MG63 (cell line): ENCODE data around the gene ZDHHC11B. TPM values are rescaled to one million over a fixed set of nuclear protein-coding genes. Genes with fewer than 3 reads are reported as not detected.

Experiments used
- DNase-seq: peaks from one replicate; pipeline ENCODE4 v3.0.0-alpha.2; 2020
- H3K27me3 ChIP-seq: fragments of 250-450 bp; sonication (Bioruptor Pico); 2 replicates; pipeline ENCODE4 v1.5.1; 2020; ENCODE audit warnings: mild to moderate bottlenecking, moderate library complexity
- H3K36me3 ChIP-seq: fragments of 250-450 bp; sonication (Bioruptor Pico); 2 replicates; pipeline ENCODE4 v1.5.1; 2020; ENCODE audit warnings: mild to moderate bottlenecking, moderate library complexity
- H3K4me3 ChIP-seq: fragments of 250-450 bp; sonication (Bioruptor Pico); 2 replicates; pipeline ENCODE4 v1.5.1; 2020; ENCODE audit warnings: mild to moderate bottlenecking, moderate library complexity
- H3K9me3 ChIP-seq: fragments of 250-450 bp; sonication (Bioruptor Pico); 2 replicates; pipeline ENCODE4 v1.5.1; 2020; ENCODE audit warnings: mild to moderate bottlenecking, moderate library complexity
- total RNA-seq: library from RNA; depleted of rRNA; stranded (reverse); fragments of >200 nt; shearing (Covaris generic); gene quantifications from 2 replicates; pipeline ENCODE4 v1.2.3, GENCODE V29; 2014; ENCODE audit warnings: low replicate concordance

Gene ZDHHC11B
- total RNA-seq, 1 experiment from 2014 or later: not detected

DNA sequence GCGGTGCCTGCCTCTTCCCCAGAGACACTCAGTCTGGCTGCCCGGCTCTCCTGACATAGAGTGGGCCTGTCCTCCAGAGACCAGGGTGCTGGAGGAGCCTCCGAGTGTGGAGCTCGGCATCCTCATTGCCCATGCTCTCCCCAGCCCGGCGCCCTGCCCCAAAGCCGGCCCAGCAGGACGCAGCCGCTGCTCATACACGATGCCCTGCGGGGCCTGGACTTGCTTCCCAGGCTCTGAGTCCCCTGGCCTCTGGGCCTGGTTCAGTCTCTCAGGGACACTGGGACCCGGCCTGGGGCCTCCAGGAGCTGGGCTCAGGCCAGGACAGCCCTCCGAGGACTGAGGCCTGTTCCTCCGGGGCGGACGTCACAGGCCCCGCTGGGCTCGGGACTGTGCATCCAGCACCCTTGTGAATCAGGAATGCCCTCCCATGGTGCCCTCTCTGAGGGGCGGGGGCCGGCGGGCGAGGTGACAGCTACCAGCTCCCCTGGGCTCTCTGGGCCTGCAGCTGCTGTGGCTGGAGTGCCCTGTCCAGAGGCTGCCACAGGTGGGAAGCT lies 114.6 kb downstream of the ZDHHC11B start:
- no peak for DNase-seq
- H3K9me3 ChIP-seq: no peaks in the 10 kb centered on the region

DNA sequence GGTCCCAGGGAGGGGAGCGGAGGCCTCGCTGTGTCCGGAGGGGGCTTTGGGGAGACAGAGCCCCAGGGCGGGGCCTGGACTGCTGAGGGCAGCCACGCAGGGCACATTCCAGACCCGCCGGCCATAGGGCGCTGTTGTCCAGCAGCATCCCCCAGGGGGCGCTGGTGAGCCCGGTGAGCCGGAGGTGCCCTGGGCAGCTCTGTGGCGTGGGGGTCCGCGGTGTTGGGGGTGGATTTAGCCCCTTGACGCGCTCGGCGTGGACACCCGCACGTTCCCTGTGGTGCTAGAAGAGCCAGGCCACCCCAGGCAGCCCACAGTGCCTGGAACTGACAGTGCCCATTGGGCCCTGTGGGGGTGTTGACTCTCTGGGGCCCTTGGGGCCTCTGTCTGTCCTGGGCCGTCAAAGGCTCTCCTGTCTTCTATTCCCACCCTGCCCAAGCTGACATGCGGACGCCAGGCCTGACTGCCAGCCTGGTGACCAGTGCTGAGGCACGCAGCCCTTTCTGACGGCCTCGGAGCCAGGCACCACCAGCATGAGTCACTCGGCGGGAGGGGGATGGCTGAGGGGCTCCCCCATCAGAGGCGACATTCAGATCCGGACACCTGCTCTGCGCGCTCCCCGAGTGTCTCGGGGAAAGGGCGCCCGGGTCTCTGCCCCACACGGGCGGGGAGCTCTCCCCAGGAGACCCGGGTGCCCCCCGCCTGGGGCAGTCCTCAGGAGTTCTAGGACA lies 115.3 kb downstream of the ZDHHC11B start:
- H3K9me3 ChIP-seq: no peaks in the 10 kb centered on the region
- DNase-seq: no peak
- no peak overlapping the region for H3K4me3 ChIP-seq
- H3K27me3 ChIP-seq: peaks cover 13% of the 10 kb centered on the region
- H3K36me3 ChIP-seq: peaks cover 3% of the 10 kb centered on the region; the same call in 1 of the 2 replicates

More for the DNA sequence above, 114.6 kb downstream of the ZDHHC11B start:
- Histone ChIP-seq H3K4me3 (no peak overlapping the region), H3K36me3 (peaks cover 3% of the 10 kb centered on the region; the same call in 1 of the 2 replicates), H3K27me3 (peaks cover 16% of the 10 kb centered on the region)

DNA sequence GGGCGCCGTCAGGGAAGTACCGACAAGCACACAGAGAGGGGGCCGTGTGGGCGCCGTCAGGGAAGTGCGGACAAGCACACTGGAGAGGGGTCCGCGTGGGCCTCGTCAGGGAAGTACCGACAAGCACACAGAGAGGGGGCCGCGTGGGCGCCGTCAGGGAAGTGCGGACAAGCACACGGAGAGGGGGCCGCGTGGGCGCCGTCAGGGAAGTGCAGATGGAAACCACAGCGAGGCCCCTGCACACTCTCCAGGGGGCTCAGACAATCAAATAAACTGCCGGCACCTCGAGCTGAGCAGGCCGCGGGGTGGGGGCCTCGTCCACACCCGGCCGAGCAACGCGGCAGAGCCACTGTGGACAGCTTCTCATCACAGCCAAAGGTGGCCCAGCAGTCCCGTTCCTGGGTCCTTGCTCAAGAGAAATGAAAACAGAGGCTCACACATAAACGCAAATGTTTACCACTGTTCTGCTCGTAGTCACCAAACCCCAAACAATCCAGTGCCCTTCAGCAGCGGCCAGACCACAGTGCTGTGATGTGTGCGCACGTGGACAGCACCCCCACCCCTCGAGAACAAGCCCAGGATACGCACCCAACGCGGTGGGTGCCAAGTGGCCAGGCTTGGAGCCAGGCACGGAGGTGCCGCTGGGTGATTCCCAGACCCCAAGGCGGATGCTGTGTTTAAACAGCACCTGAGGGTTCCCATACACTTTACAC lies 116.1 kb downstream of the ZDHHC11B start:
- peaks cover 5% of the 10 kb centered on the region for H3K27me3 ChIP-seq
- H3K9me3 ChIP-seq: no peaks in the 10 kb centered on the region
- H3K36me3 ChIP-seq: peaks cover 3% of the 10 kb centered on the region; the same call in 1 of the 2 replicates
- DNase-seq: no peak
- H3K4me3 ChIP-seq: no peak overlapping the region

DNA sequence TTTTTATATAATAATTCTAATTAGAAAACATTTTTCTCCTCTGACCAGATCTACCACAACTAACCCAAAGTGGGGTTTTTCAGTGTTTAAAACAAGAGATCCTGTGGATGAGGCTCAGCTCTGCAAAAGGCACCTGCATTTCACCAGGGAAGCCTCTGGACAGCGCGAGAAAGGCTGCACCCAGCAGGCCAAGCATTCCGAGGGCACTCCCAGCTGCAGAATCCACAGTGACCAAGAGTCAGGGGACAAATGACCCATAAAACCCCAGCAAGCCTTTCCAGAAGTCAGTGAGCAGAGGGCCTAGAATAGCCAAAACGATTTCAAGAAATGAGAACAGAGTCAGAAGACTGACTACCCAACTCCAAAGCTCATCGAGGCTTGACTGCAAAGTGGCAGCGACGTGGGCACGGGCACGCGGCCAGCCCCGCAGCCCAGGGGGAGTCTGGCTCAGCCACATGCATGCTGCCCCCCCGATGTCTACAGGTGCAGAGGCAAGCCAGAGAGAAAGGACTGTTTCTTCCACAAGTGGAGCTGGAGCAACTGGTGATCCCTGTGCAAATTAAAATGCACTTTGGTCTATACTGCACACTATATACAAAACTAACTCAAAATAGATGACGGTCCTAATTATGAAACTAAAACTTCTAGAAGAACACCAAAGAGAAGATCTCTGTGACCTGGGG lies 117.6 kb downstream of the ZDHHC11B start:
- no peak for DNase-seq
- H3K9me3 ChIP-seq: no peaks in the 10 kb centered on the region
- no peaks in the 10 kb centered on the region; the same call in 1 of the 2 replicates for H3K27me3 ChIP-seq

DNA sequence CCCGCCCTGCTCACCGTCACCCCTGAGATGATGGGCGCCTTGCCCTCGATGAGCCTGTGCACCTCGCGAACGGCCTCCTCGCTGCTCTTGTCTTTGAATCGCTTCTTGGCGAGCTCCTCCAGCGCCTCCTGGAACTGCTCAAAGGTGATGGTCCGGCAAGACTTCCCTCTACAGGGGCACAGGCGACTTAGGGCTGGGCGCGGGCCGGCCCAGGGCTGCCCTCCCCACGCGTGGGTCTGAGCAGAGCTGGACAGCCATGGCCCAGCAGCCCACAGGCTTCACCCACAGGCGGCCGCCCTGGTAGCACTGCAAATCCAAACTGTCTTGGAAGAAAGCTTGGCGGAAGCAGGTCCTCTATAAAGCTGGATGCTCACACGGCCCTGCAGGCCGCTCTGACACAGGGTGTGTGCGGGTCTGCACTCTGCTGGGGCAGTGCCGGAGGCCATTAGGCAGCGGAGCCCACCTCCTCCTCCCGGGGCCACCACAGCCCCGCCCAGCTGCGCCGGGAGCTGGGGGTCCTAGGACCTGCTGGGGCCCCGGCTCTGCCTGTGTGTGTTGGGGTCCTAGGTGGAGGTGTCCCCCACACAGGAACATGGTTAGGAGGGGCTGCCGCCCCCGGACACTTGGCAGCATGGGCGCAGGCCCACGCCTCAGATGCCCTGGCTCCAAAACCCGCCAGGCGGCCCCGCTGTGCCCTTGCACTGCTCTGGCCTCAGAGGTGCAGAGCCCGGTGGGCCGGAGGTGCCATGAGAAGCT lies 118.4 kb downstream of the ZDHHC11B start:
- H3K4me3 ChIP-seq: no peak overlapping the region
- H3K27me3 ChIP-seq: no peaks in the 10 kb centered on the region
- H3K36me3 ChIP-seq: peaks cover 3% of the 10 kb centered on the region
- H3K9me3 ChIP-seq: no peaks in the 10 kb centered on the region
- DNase-seq: no peak

More for the DNA sequence above, 117.6 kb downstream of the ZDHHC11B start:
- Histone ChIP-seq H3K36me3 (peaks cover 3% of the 10 kb centered on the region; the same call in 1 of the 2 replicates), H3K4me3 (no peak overlapping the region)

DNA sequence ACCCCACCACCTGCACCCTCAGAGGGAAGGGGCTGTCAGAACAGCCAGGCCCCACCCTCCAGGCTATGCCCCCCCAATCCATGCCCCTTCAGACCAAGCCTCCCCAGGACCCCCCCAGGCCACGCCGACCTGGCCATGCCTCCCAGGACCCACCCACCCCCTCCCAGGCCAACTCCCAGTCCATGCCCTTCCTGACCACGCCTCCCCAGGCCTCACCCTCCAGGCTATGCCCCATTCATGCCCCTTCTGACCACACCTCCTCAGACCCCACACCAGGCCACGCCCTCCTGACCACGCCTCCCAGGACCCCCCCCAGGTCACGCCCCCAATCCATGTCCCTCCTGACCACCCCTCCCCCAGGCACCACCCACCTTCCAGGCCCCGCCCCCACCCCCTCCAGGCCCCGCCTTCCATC lies 119.0 kb downstream of the ZDHHC11B start:
- Histone ChIP-seq H3K27me3 (no peaks in the 10 kb centered on the region), H3K36me3 (peaks cover 3% of the 10 kb centered on the region), H3K4me3 (no peak overlapping the region), H3K9me3 (no peaks in the 10 kb centered on the region)
- DNase-seq: no peak

DNA sequence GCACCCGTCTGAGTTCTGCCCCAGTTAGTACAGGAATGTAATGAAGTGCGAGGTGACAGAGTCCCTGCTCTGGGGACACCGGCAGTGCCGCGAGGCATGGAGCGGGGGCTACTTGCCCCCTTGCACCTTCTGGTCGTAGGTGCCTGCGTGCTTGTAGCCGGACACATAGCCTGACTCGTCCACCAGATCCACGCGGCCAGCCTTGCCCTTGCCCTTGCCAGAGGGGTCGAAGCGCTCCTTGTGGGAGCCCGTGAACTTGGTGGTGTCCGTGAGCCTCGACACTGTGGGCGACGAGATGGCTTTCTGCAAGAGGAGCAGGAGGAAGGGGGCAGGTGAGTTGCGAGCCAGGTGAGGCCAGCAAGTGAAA lies 119.6 kb downstream of the ZDHHC11B start:
- H3K9me3 ChIP-seq: no peaks in the 10 kb centered on the region
- H3K4me3 ChIP-seq: no peak overlapping the region

DNA sequence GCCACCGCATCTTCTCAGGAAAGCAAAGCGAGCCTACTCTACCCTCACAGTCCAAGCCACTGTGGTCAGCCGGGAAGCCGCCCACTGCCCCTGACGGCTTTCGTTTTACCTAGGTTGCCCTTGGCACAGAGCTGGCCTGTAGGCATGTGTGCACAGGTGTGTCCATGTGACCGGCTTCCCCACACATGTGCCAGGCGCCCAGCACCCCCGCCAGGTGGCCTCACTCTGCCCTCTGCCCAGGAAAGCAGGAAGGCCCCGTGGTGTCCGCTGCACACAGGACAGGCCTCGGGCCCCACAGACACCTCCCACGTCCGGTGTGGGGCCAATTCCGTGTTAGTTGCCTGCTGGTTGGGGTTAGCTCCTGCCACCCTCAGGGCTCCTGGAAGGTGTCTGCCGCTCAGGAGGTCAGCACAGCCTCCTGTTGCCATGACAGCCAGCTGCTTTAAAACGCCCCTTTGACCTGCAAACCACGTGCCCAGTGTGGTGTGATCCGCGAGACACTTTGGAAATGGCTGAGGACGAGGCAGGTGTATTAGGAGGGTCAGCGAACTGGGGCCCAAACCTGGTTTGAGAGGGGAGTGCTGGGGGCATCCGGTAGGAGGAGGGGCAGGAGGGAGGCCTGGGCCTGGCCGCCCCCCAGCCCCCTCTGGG lies 120.1 kb downstream of the ZDHHC11B start:
- Histone ChIP-seq H3K36me3 (peaks cover 11% of the 10 kb centered on the region), H3K4me3 (no peak overlapping the region), H3K27me3 (no peaks in the 10 kb centered on the region), H3K9me3 (no peaks in the 10 kb centered on the region)
- DNase-seq: no peak

More for the DNA sequence above, 119.6 kb downstream of the ZDHHC11B start:
- Histone ChIP-seq H3K27me3 (no peaks in the 10 kb centered on the region), H3K36me3 (peaks cover 7% of the 10 kb centered on the region)
- no peak for DNase-seq

DNA sequence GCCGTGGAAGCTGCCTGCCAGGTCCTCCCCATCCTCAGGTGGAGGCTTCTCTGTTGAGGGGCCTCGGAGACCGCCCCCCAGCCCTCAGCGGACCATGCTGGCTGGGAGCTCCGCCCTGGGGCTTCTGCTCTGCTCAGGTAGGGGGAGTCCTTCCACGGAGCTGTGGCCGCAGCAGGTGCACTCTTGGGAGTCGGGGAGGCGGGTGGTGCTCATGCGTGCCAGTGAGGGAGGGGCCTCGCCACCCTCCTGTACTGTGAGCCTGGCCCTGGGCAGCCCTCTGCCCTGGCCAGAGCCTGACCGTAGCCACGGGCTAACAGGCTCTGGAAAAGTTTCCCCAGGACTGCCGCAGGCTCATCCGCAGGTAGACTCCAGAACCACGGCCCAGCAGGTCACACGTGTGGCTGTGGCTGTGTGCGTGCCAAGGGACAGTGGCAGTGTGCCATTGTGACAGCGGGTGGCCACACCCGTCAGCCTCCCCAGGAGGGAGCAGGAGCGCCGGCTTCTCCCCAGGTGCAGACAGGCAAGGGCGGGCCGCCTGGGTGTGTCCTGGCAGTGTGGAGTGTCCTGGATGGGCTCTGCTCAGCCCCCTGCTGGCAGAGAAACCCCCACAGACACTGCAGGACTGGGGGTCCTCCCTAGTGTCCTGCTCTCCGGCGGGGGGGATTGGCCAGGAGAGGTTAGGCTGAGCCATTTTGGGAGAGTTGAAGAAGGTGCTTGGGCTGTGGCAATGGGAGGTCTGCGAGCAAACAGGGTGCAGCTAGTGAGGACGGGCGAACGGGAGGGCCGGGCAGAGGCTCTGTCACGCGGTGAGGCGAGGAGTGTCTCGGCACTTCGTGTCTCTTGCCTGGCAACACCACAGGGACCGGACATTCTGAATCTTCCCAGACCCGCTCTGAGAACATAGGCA lies 120.8 kb downstream of the ZDHHC11B start:
- Histone ChIP-seq H3K4me3 (no peak overlapping the region), H3K9me3 (no peaks in the 10 kb centered on the region), H3K36me3 (peaks cover 18% of the 10 kb centered on the region), H3K27me3 (no peaks in the 10 kb centered on the region)
- no peak for DNase-seq

DNA sequence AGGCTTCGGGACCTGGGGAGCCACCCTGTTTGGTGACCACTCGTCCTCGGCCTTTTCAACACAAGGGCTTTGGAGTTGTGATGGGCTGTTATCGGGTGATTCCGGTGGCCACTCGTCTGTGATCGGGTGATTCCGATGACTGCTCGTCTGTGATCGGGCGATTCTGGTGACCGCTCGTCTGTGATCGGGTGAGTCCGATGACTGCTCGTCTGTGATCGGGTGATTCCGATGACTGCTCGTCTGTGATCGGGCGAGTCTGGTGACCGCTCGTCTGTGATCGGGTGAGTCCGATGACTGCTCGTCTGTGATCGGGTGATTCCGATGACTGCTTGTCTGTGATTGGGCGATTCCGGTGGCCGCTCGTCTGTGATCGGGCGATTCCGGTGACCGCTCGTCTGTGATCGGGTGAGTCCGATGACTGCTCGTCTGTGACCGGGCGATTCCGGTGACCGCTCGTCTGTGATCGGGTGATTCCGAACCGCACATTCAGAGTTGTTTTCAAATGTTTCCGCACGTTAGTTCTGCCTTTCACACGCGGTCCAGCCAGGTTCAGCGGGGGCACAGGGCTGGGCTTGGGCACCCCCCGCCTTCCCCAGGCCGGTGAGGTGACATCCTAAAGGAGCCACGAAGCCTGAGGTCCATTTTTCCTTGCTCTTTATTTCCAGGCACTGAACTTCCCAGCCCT lies 121.6 kb downstream of the ZDHHC11B start:
- DNase-seq: no peak
- H3K4me3 ChIP-seq: no peak overlapping the region
- no peaks in the 10 kb centered on the region for H3K27me3 ChIP-seq
- H3K9me3 ChIP-seq: no peaks in the 10 kb centered on the region
- peaks cover 23% of the 10 kb centered on the region for H3K36me3 ChIP-seq

DNA sequence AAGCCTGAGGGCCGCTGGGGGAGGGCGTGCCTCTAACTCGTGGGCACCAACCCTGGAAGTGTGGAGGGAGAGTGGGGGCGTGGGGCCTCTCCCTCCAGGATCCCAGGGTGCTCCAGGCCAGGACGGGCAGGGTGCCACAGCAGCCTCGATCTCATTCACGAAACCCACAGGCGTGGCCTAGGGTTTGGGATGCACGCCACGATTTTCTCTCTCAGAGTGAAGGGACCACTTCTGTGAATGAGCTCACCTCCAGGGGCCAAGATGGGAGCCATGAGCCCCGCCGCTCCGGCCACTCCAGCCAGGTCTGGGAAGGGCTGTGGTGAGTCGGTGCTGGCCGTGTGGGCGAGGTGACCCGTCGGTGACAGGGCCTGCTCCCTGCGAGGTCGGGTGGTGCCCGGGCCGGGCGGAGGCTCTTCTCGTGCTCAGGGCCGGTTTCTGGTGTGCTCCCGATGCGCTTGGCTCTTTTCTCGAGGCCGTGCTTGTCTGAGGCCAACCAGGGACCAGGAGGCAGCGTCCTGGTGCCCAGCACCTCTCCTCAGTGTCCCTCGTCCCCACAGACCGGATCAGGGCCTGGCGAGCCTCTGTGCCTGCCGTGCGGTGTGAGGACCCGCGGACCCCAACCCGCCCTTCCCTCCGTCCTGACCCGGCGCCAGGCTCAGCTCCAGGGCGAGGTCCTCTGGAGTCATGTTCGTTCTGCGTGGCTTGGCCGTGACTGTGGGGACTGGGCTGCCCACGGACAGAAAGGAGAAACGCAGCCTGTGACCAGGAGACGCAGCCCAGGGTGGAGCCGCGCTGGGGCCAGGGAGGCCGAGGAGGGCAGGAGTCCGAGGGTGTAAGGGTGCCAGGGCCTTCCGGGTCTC lies 122.4 kb downstream of the ZDHHC11B start:
- no peak overlapping the region for H3K4me3 ChIP-seq
- H3K27me3 ChIP-seq: no peaks in the 10 kb centered on the region
- no peak for DNase-seq
- H3K9me3 ChIP-seq: no peaks in the 10 kb centered on the region
- peaks cover 31% of the 10 kb centered on the region for H3K36me3 ChIP-seq

DNA sequence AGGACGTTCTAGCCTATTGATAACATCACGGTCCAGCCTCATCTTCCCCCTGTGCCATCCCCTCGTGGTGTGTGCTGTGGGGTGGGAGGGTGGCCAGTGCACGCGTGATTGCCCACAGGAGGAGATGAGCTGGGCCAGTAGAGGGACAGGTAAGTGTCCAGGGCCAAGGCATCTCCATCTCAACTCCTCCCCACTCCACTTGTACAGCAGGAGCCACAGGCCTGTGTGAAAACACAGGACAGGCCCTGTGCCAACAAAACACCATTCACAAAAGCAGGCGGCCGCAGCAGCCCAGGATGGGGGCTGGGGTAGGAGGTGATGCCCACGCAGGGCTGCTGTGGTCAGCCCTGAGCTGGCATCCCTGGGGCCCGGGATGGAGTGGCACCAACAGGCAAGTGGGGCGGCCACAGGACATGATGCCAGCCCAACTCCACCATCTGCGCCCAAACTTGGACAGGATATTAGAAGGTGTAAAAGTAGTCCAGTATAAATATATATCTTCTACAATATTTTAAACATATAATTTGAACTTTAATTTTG lies 124.0 kb downstream of the ZDHHC11B start:
- no peak overlapping the region for H3K4me3 ChIP-seq
- H3K27me3 ChIP-seq: no peaks in the 10 kb centered on the region
- peaks cover 34% of the 10 kb centered on the region for H3K36me3 ChIP-seq
- DNase-seq: no peak
- H3K9me3 ChIP-seq: no peaks in the 10 kb centered on the region
